GM18858 (cell line): ENCODE data around the gene WDR90.
A peak's percentile ranks its signal among the peaks of the same experiment; 100 is the strongest.

Experiments
- ATAC-seq: cut with Tn5 transposase; IDR thresholded peaks from one replicate; pipeline ENCODE4 v1.9.1; 2021; ENCODE audit not compliant: unreplicated experiment

Gene WDR90

DNA sequence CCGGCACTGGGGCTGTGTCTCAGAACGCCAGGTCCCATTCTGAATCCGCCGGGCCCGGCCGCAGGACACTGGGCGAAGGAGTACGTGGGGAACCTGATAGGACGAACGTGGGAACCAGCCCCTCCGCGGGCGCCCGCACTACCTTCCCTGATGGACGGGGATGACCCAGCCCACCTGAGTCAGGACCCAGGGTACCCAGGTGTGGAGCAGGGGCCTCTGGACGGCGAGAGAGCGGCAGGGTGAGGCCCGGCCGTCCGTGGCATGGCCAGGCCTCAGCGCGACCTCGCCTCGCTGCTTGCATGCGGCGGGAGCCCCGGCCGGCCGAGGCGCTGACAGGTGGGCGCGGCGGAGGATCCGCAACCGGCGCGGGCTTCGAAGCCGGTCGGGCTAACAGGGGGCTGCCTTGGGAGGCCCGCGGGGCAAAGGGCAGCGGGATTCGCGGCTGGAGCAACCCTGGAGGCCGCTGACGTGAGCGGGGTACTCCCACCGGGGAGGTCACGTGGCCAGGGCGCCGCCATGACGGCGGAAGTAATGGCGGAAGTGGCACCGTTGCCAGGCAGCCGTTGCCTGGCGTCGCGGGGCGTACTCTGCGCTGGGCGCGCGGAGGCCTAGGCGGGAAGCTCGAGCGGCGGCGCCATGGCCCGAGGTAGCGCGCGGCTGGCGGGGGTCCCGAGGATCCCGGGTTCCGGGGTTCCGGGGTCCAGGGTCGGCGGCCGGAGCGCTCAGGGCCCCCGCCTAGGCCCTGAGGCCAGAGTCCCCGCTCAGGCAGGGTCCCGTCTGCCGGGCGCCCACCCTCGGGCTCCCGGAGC lies at the start of gene WDR90:
WDR90 (plus strand) TSS at position 585 of the 809 bp plus-strand sequence; CDS start at position 637, 52 bp downstream.
- peak; percentile 77 for ATAC-seq

- no peak for ATAC-seq
These were observed 48.4 kb upstream of the WDR90 start for GRCh38 chr16:600781-601180.

DNA sequence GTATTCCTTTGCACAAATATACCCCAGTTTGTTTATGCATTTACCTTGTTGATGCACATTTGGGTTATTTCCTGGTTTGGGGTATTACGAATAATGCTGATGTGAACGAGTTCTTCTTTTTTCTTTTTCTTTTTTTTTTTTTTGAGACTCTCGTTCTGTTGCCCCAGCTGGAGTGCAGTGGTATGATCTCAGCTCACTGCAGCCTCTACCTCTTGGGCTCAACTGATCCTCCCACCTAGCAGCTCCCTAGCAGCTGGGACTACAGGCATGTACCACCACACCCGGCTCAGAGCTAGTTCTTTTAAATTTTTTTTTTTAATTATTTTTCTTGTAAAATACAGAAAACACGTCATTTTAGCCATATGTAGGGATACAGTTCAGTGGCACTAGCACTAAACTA lies 45.2 kb upstream of the WDR90 start:
- ATAC-seq: no peak

DNA sequence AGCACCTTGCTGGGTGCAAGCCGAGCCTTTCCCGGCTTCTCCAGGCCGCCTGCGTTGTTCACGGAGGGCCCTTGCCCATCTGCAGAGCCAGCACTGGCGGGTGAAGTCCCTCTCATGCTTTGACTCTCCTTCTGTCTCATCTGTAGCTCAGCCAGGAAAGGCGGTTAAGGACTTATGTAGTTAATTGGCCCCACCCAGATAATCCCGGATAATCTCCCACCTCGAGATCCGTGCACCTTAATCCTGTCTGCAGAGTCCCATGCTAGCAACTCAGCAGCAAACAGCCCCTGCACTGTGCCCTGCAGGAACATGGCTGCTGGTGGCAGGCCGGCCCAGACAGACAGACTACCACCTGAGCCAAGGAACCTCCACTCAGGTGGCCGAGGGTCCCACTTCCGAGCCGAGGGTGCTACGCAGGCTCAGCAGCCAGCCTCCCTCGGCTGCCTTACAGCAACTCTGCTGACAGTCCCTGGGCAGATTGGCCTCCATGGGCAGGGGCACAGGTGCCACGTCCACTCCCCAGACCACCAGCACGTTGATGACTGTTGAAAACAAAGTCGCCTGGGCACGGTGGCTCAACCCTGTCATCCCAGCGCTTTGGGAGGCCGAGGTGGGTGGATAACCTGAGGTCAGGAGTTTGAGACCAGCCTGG lies 42.4 kb upstream of the WDR90 start:
- ATAC-seq: no peak

DNA sequence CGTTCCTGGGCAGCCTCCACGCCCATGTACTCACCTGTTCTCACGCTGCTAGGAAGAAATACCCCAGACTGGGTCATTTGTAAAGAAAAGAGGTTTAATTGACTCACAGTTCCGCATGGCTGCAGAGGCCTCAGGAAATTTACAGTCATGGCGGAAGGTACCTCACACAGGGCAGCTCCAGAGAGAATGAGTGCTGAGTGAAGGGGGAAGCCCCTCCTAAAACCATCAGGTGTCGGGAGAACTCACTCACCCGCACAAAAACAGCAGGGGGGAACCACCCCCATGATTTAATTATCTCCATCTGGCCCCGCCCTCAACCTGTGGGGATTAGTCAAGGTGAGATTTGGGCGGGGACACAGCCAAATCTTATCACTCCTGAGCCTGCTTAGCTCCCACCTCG lies 41.1 kb upstream of the WDR90 start:
- no peak for ATAC-seq

DNA sequence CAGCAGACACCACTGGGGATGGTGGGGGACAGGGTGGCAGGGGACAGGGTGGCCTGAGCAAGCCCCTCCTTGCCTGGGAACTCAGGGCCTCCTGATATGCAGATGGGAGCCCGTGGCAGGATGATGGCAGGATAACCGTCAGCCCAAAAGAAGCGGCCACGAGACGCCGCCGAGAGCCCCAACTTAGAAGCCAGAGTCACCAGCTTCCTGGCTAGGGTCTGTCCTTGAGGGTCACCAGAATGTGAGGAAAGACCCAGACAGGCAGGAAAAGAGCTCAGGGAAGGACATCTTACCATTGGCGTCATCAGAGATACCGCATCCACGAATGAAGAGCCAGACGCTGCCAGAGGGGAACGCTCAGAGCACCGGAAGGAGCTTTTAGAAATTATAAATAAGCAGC lies 39.8 kb upstream of the WDR90 start:
- no peak for ATAC-seq

GRCh38 chr16:609984-610383 lies 39.2 kb upstream of the WDR90 start:
- no peak for ATAC-seq

- no peak for ATAC-seq
These were observed 38.4 kb upstream of the WDR90 start for GRCh38 chr16:610513-611381.

DNA sequence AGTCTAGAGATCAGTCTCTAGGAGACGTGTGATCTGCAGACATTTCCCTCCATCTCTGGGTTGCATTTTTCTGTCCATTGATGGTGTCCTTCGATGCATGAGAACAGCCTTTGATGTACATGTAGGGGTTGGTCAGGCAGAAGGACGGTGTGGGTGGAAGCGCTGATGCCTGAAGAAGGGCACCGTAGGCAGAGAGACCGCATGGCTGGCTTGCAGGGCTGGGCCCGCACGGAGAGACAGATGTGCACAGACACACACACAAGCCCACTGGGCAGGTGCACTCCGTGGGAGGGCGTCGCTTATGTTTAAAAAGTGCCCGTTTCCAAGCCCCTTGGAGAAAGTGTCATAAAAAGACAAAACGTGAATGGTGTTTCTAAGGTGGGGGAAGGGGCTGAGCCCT lies 34.0 kb upstream of the WDR90 start:
- no peak for ATAC-seq

- no peak for ATAC-seq
These were observed 32.2 kb upstream of the WDR90 start for GRCh38 chr16:616733-617586.

GRCh38 chr16:617855-618254 lies 31.3 kb upstream of the WDR90 start:
- ATAC-seq: no peak

DNA sequence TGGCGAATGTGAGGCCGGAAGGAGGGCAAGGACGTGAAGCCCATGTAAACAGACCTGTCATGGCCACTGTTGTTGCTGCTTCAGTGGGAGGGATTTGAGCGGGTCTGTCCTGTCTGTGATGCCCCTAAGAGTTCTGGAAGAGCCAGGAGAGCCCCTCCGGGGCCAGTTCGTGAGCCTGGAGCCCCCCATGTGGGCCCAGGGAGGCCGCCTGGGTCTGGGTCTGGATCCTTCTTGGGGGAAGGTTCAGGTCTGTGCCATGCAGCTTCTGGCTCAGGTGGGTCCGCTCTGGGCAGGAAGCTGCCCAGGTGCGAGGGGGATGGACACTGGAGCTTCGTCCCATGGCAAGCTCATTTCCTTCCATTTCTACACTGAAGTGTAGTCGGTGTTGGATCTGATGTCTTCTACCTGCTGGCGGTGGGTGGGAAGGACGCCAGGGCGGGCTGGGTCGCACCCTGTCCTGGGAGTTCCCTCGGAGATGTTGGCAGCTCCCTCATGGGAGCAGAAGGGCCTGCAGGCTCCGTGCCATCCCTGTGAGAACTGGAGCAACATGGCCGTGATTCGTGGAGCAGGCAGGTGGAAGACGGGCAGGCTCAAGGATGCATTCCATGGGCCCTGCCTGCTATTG lies 29.6 kb upstream of the WDR90 start:
- no peak for ATAC-seq

DNA sequence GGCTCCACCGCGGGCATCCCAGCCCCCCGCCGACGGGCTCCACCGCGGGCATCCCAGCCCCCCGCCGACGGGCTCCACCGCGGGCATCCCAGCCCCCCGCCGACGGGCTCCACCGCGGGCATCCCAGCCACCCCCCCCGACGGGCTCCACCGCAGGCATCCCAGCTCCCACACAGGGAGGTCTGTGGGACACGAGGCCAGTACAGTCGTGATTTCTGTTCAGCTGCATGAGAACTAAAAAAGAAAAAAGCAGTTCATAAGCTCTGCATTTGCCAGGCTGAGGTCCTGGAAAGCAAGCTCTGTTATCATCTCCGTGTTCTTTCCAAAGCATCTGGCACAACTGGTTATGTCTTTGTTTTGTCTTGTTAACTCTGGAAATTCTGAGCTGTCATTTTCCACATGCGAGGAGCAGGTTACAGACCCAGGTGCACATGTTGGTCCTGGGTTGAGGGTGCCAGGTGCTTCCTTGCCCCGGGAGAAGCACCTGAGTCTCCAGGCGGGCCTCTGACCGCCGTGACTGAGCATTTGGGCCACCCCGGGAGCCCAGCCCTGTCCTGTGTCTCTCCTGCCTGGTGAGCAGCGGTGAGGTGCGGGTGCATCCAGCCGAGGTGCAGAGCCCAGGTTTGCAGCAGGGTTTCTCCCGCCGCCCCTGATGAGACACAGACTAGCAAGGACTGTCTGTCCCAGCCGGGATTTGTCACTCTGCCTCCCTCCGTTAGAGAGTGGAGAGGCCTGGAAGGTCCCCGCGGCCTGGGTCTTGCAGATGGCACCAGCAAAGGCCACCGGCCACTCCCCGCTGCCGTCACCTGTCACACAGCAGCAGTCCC lies 28.3 kb upstream of the WDR90 start:
- ATAC-seq: no peak

- no peak for ATAC-seq
These were observed 27.5 kb upstream of the WDR90 start for GRCh38 chr16:621526-622105.

DNA sequence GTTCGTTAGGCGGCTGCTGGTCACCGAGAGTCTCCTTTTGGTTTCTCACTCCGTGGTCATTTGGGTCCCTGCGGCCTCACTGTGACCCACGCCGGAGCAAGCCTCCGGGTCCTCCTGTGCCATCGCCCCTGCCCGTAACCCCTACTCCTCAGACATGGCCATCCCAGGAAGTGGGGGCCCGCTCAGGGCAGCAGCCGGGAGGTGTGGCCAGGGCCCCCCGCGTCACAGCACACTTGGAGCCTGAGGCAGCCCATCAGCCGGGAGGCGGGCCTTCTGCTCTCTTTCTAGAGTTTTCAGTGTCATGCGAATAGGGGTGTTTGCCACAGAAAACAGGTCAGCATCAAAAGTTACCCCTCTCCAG lies 26.3 kb upstream of the WDR90 start:
- no peak for ATAC-seq

GRCh38 chr16:624526-625070 lies 24.6 kb upstream of the WDR90 start:
- ATAC-seq: no peak

DNA sequence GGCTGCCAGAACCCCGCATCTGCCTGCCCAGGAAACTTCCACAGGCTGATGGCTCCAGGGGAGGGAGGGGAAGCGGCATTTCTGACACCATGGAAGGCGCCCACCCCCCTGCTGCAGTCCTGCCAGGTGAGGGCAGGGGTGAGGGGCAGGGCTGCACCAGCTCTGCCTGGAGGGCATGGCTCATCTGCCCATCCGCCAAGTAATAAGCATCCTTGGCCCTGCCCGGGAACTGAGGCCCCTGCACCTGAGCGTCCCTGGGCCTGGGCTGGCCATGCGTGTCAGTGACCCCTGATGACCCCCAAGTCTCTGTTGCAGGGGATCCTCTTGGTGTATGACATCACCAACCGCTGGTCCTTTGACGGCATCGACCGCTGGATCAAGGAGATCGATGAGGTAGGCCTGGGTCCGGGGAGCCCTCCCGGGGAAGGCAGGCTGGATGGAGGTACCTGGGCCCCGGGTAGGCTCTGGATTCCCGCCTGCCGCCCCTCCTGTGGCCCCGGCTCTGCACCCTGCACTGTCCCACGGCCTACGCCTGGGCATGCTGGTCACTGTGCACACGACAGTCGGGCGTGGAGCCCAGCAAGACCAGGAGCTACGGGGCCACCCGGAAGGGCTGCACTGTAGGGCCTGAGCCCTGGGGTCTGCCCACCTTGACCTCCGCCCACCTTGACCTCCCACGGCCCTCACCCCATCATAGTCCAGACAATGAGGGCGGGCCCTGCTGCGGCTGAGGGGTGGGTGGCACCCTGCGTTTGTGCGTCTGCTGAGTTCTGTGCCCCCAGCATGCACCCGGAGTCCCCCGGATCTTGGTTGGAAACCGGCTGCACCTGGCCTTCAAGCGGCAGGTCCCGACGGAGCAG lies 23.8 kb upstream of the WDR90 start:
- no peak for ATAC-seq
